ENCODE measurements around the gene GABRA4. TPM values are rescaled to one million over a fixed set of nuclear protein-coding genes. Genes with fewer than 3 reads are reported as not detected.

Gene GABRA4
- total and polyA plus RNA-seq, 2 experiments from 2014 or later: 1.5 to 1.9 TPM

DNA sequence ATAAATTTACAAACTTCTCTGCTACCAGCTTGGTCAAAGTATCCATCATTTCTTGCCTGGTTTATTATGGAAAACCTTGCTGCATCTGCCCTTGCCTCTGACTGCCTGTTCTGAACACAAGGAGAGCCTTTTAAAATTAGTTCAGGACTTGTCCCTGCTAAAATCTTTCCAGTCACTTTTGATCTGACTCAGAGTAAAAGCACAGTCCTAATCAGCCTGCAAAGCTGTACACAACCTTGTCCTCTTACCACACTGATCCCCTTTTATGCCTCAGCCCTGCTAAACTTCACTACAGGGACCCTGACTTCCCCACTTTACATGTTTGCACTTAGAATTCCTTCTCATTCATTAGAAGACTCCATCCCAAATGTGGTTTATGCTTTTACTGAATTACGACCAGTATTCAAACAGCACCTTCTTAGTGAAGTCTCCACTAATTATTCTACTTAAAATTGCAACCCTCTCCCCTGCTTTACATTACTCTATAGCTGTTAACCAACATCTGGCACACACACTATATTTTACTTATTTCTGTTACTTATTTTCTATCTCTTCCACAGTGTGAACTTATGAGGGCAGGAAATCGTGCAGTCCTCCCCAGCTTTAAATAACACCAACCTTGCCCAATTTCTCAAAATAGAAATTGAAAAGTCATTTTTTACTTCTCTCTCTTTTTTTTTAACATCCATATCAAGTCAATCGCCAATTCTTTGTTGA is 6.3 kb downstream of the GABRA4 start (continued):
- no peak for TF ChIP-seq CREB1 (CRISPR knock-in tag; IDR thresholded peaks at IDR 0.05; ENCODE audit: low read depth)
- no peak for TF ChIP-seq JUNB (IDR thresholded peaks at IDR 0.05; ENCODE audit: unreplicated experiment)
- TF ChIP-seq STAT1 (IDR thresholded peaks at IDR 0.05; ENCODE audit: unreplicated experiment): no peak
- TF ChIP-seq, protein P1, sequence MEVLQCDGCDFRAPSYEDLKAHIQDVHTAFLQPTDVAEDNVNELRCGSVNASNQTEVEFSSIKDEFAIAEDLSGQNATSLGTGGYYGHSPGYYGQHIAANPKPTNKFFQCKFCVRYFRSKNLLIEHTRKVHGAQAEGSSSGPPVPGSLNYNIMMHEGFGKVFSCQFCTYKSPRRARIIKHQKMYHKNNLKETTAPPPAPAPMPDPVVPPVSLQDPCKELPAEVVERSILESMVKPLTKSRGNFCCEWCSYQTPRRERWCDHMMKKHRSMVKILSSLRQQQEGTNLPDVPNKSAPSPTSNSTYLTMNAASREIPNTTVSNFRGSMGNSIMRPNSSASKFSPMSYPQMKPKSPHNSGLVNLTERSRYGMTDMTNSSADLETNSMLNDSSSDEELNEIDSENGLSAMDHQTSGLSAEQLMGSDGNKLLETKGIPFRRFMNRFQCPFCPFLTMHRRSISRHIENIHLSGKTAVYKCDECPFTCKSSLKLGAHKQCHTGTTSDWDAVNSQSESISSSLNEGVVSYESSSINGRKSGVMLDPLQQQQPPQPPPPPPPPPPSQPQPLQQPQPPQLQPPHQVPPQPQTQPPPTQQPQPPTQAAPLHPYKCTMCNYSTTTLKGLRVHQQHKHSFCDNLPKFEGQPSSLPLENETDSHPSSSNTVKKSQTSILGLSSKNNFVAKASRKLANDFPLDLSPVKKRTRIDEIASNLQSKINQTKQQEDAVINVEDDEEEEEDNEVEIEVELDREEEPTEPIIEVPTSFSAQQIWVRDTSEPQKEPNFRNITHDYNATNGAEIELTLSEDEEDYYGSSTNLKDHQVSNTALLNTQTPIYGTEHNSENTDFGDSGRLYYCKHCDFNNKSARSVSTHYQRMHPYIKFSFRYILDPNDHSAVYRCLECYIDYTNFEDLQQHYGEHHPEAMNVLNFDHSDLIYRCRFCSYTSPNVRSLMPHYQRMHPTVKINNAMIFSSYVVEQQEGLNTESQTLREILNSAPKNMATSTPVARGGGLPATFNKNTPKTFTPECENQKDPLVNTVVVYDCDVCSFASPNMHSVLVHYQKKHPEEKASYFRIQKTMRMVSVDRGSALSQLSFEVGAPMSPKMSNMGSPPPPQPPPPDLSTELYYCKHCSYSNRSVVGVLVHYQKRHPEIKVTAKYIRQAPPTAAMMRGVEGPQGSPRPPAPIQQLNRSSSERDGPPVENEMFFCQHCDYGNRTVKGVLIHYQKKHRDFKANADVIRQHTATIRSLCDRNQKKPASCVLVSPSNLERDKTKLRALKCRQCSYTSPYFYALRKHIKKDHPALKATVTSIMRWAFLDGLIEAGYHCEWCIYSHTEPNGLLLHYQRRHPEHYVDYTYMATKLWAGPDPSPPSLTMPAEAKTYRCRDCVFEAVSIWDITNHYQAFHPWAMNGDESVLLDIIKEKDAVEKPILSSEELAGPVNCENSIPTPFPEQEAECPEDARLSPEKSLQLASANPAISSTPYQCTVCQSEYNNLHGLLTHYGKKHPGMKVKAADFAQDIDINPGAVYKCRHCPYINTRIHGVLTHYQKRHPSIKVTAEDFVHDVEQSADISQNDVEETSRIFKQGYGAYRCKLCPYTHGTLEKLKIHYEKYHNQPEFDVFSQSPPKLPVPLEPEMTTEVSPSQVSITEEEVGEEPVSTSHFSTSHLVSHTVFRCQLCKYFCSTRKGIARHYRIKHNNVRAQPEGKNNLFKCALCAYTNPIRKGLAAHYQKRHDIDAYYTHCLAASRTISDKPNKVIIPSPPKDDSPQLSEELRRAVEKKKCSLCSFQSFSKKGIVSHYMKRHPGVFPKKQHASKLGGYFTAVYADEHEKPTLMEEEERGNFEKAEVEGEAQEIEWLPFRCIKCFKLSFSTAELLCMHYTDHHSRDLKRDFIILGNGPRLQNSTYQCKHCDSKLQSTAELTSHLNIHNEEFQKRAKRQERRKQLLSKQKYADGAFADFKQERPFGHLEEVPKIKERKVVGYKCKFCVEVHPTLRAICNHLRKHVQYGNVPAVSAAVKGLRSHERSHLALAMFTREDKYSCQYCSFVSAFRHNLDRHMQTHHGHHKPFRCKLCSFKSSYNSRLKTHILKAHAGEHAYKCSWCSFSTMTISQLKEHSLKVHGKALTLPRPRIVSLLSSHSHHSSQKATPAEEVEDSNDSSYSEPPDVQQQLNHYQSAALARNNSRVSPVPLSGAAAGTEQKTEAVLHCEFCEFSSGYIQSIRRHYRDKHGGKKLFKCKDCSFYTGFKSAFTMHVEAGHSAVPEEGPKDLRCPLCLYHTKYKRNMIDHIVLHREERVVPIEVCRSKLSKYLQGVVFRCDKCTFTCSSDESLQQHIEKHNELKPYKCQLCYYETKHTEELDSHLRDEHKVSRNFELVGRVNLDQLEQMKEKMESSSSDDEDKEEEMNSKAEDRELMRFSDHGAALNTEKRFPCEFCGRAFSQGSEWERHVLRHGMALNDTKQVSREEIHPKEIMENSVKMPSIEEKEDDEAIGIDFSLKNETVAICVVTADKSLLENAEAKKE (CRISPR knock-in tag; IDR thresholded peaks at IDR 0.05): no peak

DNA sequence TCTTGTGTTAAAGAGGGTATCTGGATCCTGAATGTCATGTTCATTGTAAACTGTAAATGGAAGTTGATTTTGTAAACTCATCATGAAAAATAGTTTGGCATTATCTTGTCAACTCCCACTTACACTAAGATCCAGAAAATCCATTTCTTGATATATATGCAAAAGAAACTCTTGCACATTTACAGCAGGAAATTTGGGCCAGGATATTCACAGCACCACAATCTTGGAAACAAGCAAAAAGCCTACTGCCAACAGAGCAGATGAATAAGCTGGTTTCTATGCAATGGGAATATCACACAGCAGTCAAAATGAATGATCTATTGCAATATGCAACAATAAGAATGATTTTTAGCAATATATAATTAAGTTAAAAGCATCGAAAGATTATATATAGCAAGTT is 8.6 kb downstream of the GABRA4 start:
- H3F3A ChIP-seq (replicated peaks; ENCODE audit: low read depth): no peaks in the 10 kb centered on the region
- Mint-ChIP-seq H3K27ac (no peak overlapping the region), H3K4me1 (peaks cover 5% of the 10 kb centered on the region; the same call in 2 of the 3 replicates), H3K27me3 (ENCODE audit: insufficient read depth, low read depth, poor library complexity) (no peaks in the 10 kb centered on the region), H3K9me3 (no peaks in the 10 kb centered on the region), H3K36me3 (ENCODE audit: low read depth) (no peaks in the 10 kb centered on the region), H3K4me3 (no peak overlapping the region)
- H3K27ac ChIP-seq (ENCODE audit: low read depth): no peak overlapping the region
- H3K36me3 ChIP-seq (ENCODE audit: insufficient read depth): no peaks in the 10 kb centered on the region
- no peak overlapping the region for H3K4me2 ChIP-seq
- H3K27me3 ChIP-seq (ENCODE audit: insufficient read depth): no peaks in the 10 kb centered on the region
- no peaks in the 10 kb centered on the region for H3K9me2 ChIP-seq (ENCODE audit: insufficient read depth)
- H3K4me3 ChIP-seq: no peak overlapping the region
- H4K20me1 ChIP-seq (replicated peaks; ENCODE audit: insufficient read depth): no peaks in the 10 kb centered on the region
- no peak for DNase-seq (ENCODE audit: low spot score)
- no peaks in the 10 kb centered on the region for H3K79me2 ChIP-seq (replicated peaks; ENCODE audit: insufficient read depth)
- no peaks in the 10 kb centered on the region for H3K4me1 ChIP-seq (ENCODE audit: insufficient read depth)
- H2AFZ ChIP-seq: no peak overlapping the region
- ATAC-seq: no peak
- no peak for TF ChIP-seq POLR2AphosphoS5 (IDR thresholded peaks at IDR 0.05; ENCODE audit: low read depth)
- TF ChIP-seq, protein P2, sequence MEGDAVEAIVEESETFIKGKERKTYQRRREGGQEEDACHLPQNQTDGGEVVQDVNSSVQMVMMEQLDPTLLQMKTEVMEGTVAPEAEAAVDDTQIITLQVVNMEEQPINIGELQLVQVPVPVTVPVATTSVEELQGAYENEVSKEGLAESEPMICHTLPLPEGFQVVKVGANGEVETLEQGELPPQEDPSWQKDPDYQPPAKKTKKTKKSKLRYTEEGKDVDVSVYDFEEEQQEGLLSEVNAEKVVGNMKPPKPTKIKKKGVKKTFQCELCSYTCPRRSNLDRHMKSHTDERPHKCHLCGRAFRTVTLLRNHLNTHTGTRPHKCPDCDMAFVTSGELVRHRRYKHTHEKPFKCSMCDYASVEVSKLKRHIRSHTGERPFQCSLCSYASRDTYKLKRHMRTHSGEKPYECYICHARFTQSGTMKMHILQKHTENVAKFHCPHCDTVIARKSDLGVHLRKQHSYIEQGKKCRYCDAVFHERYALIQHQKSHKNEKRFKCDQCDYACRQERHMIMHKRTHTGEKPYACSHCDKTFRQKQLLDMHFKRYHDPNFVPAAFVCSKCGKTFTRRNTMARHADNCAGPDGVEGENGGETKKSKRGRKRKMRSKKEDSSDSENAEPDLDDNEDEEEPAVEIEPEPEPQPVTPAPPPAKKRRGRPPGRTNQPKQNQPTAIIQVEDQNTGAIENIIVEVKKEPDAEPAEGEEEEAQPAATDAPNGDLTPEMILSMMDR (conservative IDR thresholded peaks at IDR 0.05; ENCODE audit: low read depth in 2 of 2): no peak
- TF ChIP-seq, protein P1 (CRISPR knock-in tag; IDR thresholded peaks at IDR 0.05): no peak
- no peak for TF ChIP-seq ZNF331 (CRISPR knock-in tag; IDR thresholded peaks at IDR 0.05; ENCODE audit: low read depth)
- TF ChIP-seq JUNB (IDR thresholded peaks at IDR 0.05; ENCODE audit: unreplicated experiment): no peak
